Activated CD8-positive, alpha-beta T cell treated with anti-CD3 and anti-CD28 coated beads for 36 hours (primary cell): Measurements from ENCODE around the gene PRMT3. TPM values are rescaled to one million over a fixed set of nuclear protein-coding genes. Genes with fewer than 3 reads are reported as not detected.

Source experiments
- ATAC-seq: fragments of 200-7000 bp; cut with Tn5 transposase; one replicate; pipeline ENCODE4 v1.10.0; 2021; ENCODE audit warnings: mild to moderate bottlenecking, moderate library complexity
- CTCF ChIA-PET: fragments of 350-600 bp; sonication (Branson Sonifier 250); formaldehyde crosslinking; loops from one replicate; lab custom pipeline; 2021; ENCODE audit warnings: antibody characterized with exemption; lab: Charles Lee
- POLR2A ChIA-PET: fragments of 350-600 bp; sonication (Branson Sonifier 250); formaldehyde crosslinking; loops from one replicate; lab custom pipeline; 2021; ENCODE audit warnings: antibody characterized with exemption; lab: Charles Lee
- DNase-seq: peaks from one replicate; pipeline ENCODE4 v3.0.0-alpha.2; 2020
- H3K27ac Mint-ChIP-seq: one replicate; pipeline ENCODE4 v1.8.0; 2021; ENCODE audit warnings: mild to moderate bottlenecking, mixed read lengths
- H3K27me3 Mint-ChIP-seq: one replicate; pipeline ENCODE4 v1.8.0; 2021; ENCODE audit warnings: mixed read lengths
- H3K36me3 Mint-ChIP-seq: one replicate; pipeline ENCODE4 v1.8.0; 2021; ENCODE audit warnings: low read depth, mixed read lengths
- H3K4me1 Mint-ChIP-seq: one replicate; pipeline ENCODE4 v1.8.0; 2021; ENCODE audit warnings: low read depth, mixed read lengths
- H3K4me3 Mint-ChIP-seq: one replicate; pipeline ENCODE4 v1.8.0; 2021; ENCODE audit warnings: mild to moderate bottlenecking, moderate library complexity, mixed read lengths
- H3K9me3 Mint-ChIP-seq: one replicate; pipeline ENCODE4 v1.8.0; 2021; ENCODE audit warnings: mixed read lengths
- intact Hi-C: fragments of 100-400 bp; cut with micrococcal nuclease; formaldehyde crosslinking; loops from one replicate; pipeline ENCODE4 v1.10.0; 2022
- total RNA-seq, 2 experiments: library from RNA; stranded (reverse); gene quantifications; one replicate each; pipeline ENCODE4 v1.2.3, GENCODE V29; 2021
- TF ChIP-seq, protein P1 (sequence below): fragments of 200-600 bp; IDR thresholded peaks from one replicate; pipeline ENCODE4 v1.8.0; 2022; ENCODE audit warnings: antibody characterized with exemption, mild to moderate bottlenecking

PRMT3 gene
- total RNA-seq, 2 experiments from 2014 or later: 33.3 to 36.4 TPM

DNA sequence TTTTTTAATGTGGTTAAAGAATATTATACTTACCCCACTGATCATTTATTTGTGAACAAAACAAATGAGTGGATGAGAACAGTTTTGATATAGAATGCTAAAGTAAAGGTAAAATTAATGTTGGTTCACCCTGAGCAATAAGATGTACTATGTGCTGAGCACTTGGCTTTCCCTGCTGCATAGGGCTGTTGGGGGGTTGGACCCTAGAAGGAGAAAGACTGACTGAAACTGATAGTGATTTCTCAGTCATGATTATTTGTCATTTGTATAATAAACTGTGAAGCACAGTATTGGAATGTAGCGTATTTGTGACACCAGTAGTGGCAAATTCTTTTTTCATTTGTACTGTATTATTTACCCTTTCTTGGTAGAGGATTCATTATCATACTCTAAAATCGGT is 63.3 kb downstream of the PRMT3 start:
- Mint-ChIP-seq H3K4me3 (no peak overlapping the region), H3K27me3 (no peaks in the 10 kb centered on the region), H3K9me3 (no peaks in the 10 kb centered on the region), H3K27ac (no peak overlapping the region), H3K4me1 (peaks cover 8% of the 10 kb centered on the region), H3K36me3 (peaks cover 22% of the 10 kb centered on the region)
- ChIA-PET CTCF (interaction anchor here (1.4 kb wide), 1 partner anchor 53 kb away, joined by 3 read pairs; no protein-coding TSS in a partner anchor), POLR2A (no interaction called here)
- DNase-seq (no peak), ATAC-seq (no peak)
- intact Hi-C loops: no loop called here
- TF ChIP-seq, protein P1, sequence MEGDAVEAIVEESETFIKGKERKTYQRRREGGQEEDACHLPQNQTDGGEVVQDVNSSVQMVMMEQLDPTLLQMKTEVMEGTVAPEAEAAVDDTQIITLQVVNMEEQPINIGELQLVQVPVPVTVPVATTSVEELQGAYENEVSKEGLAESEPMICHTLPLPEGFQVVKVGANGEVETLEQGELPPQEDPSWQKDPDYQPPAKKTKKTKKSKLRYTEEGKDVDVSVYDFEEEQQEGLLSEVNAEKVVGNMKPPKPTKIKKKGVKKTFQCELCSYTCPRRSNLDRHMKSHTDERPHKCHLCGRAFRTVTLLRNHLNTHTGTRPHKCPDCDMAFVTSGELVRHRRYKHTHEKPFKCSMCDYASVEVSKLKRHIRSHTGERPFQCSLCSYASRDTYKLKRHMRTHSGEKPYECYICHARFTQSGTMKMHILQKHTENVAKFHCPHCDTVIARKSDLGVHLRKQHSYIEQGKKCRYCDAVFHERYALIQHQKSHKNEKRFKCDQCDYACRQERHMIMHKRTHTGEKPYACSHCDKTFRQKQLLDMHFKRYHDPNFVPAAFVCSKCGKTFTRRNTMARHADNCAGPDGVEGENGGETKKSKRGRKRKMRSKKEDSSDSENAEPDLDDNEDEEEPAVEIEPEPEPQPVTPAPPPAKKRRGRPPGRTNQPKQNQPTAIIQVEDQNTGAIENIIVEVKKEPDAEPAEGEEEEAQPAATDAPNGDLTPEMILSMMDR: no peak

DNA sequence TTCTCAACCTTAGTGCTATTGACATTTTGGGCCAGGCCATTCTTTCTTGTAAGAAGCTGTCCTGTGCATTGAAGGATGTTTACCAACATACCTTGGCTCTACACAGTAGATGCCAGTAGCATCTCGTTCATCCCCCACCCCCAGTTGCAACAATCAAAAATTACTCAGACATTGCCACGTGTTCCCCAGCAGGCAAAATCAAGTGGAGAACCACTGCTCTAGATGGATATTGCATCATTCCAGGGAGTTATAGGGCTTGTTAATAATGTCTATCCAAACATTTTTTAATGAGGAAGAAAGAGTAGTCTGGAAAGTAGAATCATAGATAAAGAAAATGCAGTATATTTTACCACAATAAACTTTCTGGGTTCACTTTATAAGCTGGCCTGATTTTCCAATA is 64.1 kb downstream of the PRMT3 start:
- CTCF ChIA-PET: no interaction called here
- intact Hi-C loops: no loop called here
- TF ChIP-seq, protein P1: no peak
- no peak overlapping the region for H3K4me3 Mint-ChIP-seq
- H3K27ac Mint-ChIP-seq: no peak overlapping the region
- no peaks in the 10 kb centered on the region for H3K27me3 Mint-ChIP-seq
- POLR2A ChIA-PET: no interaction called here
- no peaks in the 10 kb centered on the region for H3K9me3 Mint-ChIP-seq
- H3K36me3 Mint-ChIP-seq: peaks cover 25% of the 10 kb centered on the region
- ATAC-seq (no peak), DNase-seq (no peak)
- peaks cover 8% of the 10 kb centered on the region for H3K4me1 Mint-ChIP-seq

DNA sequence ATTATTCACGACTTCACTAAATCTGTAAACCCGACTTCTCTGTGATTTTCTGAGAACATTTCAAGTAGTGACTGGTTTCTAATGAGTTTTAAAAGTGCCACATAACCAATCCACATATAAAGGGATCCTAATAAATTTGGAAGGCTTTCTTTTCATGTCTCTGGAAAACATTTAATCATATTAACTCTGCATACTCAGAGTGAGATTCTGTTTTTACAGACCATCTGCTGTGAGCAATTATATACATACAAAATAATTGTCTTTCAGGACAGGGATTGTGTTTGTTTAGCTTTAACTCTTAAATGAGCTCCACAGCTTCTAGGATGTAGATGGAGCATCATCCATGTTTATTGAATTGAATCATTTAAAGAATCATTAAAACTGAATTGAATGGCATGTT is 65.1 kb downstream of the PRMT3 start:
- intact Hi-C loops: no loop called here
- ATAC-seq (no peak), DNase-seq (no peak)
- TF ChIP-seq, protein P1: no peak
- Mint-ChIP-seq H3K36me3 (peaks cover 24% of the 10 kb centered on the region), H3K27me3 (no peaks in the 10 kb centered on the region), H3K4me3 (no peak overlapping the region), H3K4me1 (peaks cover 8% of the 10 kb centered on the region), H3K9me3 (no peaks in the 10 kb centered on the region), H3K27ac (no peak overlapping the region)
- ChIA-PET POLR2A (no interaction called here), CTCF (no interaction called here)

DNA sequence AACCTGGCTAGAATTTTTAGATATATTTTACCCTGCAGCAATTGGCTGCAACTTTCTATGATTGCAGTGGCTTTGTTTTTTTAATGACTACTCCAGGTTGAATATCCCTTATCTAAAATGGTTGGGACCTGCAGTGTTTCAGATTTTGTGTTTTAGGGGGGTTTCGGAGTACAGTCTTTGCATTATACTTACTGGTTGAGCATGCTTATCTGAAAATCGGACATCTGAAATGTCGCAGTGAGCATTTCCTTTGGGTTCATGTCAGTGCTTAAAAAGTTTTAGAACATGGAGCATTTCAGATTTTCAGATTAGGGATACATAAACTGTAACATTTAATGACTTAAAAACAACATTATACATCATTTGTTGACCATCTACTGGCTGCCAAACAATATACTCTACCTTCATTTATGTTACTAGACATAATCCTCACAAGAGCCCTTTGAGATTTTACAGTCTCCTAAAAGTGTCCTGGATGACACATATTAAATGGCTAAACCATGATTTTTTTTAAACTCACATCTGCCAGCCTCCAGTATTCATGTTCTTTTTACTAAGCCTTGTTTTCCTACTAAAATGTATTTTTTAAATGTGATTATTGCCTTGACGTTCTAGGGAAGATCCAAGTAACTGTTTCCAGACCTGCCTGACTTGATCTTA is 66.3 kb downstream of the PRMT3 start:
- ATAC-seq (no peak), DNase-seq (no peak)
- ChIA-PET CTCF (no interaction called here), POLR2A (no interaction called here)
- intact Hi-C loops: no loop called here
- Mint-ChIP-seq H3K36me3 (peaks cover 27% of the 10 kb centered on the region), H3K27ac (no peak overlapping the region), H3K9me3 (no peaks in the 10 kb centered on the region), H3K27me3 (no peaks in the 10 kb centered on the region), H3K4me1 (peaks cover 8% of the 10 kb centered on the region), H3K4me3 (no peak overlapping the region)
- TF ChIP-seq, protein P1: no peak

DNA sequence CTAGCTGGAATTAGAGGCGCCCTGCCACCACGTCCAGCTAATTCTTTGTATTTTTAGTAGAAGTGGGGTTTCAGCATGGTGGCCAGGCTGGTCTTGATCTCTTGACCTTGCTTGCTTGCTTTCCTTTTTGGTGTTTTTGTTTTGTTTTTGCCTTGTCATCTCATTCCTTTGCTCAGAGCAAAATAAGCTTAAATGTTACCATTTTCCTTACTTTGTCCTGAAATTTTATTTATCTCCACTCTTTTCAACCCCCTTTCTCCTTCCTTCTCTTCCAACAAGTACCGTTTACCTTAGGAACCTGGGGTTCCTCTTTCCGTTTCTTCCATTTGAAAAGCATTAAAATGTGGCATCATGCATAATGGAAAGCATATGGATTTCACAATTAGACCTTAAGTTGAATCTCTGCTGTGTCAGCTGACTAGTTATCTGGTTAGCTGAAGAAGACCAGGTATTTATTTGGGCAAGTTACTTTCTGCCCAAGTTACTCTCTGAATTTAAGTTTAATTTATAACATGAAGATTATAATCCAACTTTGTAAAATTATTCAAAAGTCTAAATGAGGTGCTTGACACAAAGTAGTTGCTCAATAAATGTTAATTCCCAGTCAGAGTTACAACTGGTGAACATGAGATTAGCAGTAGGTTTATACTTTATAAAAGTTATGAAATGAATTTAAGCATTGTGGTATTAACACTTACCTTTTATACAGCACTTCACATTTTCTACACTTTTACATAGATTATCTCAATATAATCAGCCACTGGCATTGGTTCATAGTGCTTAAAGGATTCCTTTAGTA is 69.7 kb downstream of the PRMT3 start:
- Mint-ChIP-seq H3K27me3 (no peaks in the 10 kb centered on the region), H3K4me3 (no peak overlapping the region), H3K9me3 (no peaks in the 10 kb centered on the region), H3K4me1 (no peaks in the 10 kb centered on the region), H3K36me3 (peaks cover 28% of the 10 kb centered on the region), H3K27ac (no peak overlapping the region)
- no peak for DNase-seq
- intact Hi-C loops: no loop called here
- no peak for ATAC-seq
- ChIA-PET POLR2A (no interaction called here), CTCF (no interaction called here)
- TF ChIP-seq, protein P1: no peak
